Endothelial cell of umbilical vein (primary cell): ENCODE results near the gene OR1E2.

Source experiments
- EZH2 ChIP-seq: IDR thresholded peaks from 2 replicates; pipeline ENCODE4 v1.6.1; 2012; ENCODE audit warnings: borderline replicate concordance, low read depth, mild to moderate bottlenecking, moderate library complexity, low read length, inconsistent platforms; ENCODE audit not compliant: severe bottlenecking
- GATA2 ChIP-seq: IDR thresholded peaks from 2 replicates; pipeline ENCODE4 v1.7.0; 2011; ENCODE audit warnings: low read depth, mild to moderate bottlenecking, moderate library complexity, mixed read lengths, low read length; ENCODE audit not compliant: insufficient read length, insufficient read depth
- MYC ChIP-seq: IDR thresholded peaks from one replicate; pipeline ENCODE4 v1.6.1; 2011; ENCODE audit warnings: mild to moderate bottlenecking, low read depth, low read length
- POLR2A ChIP-seq: IDR thresholded peaks from 2 replicates; pipeline ENCODE4 v1.6.1; 2012; ENCODE audit warnings: low read depth, mild to moderate bottlenecking, control low read depth, low read length
- POLR2AphosphoS5 ChIP-seq: IDR thresholded peaks from 2 replicates; pipeline ENCODE4 v1.6.1; 2012; ENCODE audit warnings: low read depth, mild to moderate bottlenecking, control low read depth, low read length, moderate library complexity; ENCODE audit not compliant: insufficient read depth
- TF ChIP-seq, protein P1 (sequence below), 2 donors: IDR thresholded peaks; 1 replicate in 1 of 2; 2 replicates in 1 of 2; pipeline ENCODE4 v1.5.1; 2011; ENCODE audit warnings: low read length in 2 of 2, mild to moderate bottlenecking in 2 of 2, moderate library complexity in 2 of 2, control low read depth in 1 of 2, inconsistent platforms in 1 of 2, low read depth in 1 of 2; ENCODE audit not compliant: insufficient read depth in 1 of 2; ENCODE audit errors: extremely low read depth in 1 of 2
- TF ChIP-seq, protein P2 (sequence below): IDR thresholded peaks from 2 replicates; pipeline ENCODE4 v1.6.1; 2011; ENCODE audit not compliant: insufficient read depth, insufficient read length

DNA sequence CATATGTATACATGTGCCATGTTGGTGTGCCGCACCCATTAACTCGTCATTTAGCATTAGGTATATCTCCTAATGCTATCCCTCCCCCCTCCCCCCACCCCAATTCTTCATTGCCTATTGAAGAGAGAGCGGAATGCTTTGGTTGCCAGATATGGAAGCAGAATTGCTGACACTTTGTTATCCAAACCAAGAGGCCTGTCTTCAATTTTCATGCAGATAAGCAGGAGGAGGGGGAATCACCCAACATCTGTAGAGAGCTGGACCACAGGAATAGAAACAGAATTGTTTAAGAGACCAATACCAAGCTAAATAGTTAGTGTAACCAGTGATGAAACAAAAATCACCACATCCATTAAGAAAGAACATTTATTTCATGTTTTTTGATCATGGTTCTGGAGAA, 49.2 kb upstream of the OR1E2 start:
- no peak for TF ChIP-seq POLR2A
- no peak for TF ChIP-seq MYC
- TF ChIP-seq, protein P1, sequence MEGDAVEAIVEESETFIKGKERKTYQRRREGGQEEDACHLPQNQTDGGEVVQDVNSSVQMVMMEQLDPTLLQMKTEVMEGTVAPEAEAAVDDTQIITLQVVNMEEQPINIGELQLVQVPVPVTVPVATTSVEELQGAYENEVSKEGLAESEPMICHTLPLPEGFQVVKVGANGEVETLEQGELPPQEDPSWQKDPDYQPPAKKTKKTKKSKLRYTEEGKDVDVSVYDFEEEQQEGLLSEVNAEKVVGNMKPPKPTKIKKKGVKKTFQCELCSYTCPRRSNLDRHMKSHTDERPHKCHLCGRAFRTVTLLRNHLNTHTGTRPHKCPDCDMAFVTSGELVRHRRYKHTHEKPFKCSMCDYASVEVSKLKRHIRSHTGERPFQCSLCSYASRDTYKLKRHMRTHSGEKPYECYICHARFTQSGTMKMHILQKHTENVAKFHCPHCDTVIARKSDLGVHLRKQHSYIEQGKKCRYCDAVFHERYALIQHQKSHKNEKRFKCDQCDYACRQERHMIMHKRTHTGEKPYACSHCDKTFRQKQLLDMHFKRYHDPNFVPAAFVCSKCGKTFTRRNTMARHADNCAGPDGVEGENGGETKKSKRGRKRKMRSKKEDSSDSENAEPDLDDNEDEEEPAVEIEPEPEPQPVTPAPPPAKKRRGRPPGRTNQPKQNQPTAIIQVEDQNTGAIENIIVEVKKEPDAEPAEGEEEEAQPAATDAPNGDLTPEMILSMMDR (IDR thresholded peaks at IDR 0.05; ENCODE audit: extremely low read depth in 1 of 2, insufficient read depth in 1 of 2, low read depth in 1 of 2, low read length in 2 of 2), result no peak
- TF ChIP-seq EZH2, result no peak
- TF ChIP-seq, protein P2, sequence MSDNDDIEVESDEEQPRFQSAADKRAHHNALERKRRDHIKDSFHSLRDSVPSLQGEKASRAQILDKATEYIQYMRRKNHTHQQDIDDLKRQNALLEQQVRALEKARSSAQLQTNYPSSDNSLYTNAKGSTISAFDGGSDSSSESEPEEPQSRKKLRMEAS, result no peak
- TF ChIP-seq POLR2AphosphoS5, result no peak
- no peak for TF ChIP-seq GATA2
